Activated CD4-positive, alpha-beta T cell treated with anti-CD3 and anti-CD28 coated beads, Interleukin-2, amount 50 U/mL, for 16 hours (primary cell): ENCODE results near the gene MMS19.
A peak's percentile ranks its signal among the peaks of the same experiment; 100 is the strongest.
"Not testable (repeated sequence)": the region's sequence is repeated elsewhere in the genome, so short reads cannot be mapped to it uniquely, and the experiment has no call there.

Experiments
- DNase-seq: peaks from one replicate; pipeline ENCODE4 v3.0.0-alpha.2; 2020

MMS19 gene

DNA sequence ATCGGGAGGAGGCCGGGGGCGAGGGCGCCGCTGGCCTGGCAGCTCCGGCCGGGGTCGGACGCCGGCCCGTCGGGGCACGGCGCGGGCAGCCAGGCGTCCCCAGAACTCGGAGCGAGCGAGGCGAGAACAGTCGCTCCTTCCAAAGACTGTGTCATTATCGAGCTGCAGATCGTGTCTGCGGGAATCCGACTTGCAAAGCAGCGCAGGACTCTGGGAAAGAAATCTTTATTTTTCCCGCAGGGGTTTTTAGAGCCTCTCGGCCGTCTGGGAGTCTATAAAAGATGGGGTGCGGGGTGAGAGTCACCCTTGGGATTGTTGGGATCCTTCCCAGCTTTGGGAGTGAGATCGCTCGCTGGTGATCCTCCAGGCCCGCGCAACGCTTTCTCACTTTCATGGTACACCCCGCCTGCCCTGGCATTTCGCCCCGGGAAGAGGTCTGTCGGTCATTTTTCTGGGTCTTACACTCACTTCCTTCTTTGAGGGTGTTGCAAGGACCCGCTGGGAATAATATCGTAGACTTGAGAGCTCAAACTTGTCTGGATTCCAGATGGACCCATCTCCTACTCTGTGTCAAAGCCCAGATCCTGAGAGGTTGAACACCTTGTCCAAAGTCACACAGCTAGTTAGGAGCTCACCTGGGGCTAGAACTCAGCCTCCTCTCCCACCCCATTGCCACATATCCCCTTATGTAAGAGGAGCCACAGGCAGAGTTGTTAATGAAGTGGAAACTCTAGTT, 1.5 kb upstream of the MMS19 start:
- no peak for DNase-seq

- no peak for DNase-seq
These were observed 779 bp upstream of the MMS19 start, which contains the start of gene UBTD1 for GRCh38 chr10:97498841-97499560. UBTD1 (plus strand) TSS chr10:97498924; CDS start chr10:97499204, 280 bp downstream.

GRCh38 chr10:97497572-97498075, 598 bp downstream of the MMS19 start:
- DNase-seq, result peak; percentile 90

- DNase-seq, result peak; percentile 12
These were observed 3.2 kb downstream of the MMS19 start for GRCh38 chr10:97494863-97495506.

DNA sequence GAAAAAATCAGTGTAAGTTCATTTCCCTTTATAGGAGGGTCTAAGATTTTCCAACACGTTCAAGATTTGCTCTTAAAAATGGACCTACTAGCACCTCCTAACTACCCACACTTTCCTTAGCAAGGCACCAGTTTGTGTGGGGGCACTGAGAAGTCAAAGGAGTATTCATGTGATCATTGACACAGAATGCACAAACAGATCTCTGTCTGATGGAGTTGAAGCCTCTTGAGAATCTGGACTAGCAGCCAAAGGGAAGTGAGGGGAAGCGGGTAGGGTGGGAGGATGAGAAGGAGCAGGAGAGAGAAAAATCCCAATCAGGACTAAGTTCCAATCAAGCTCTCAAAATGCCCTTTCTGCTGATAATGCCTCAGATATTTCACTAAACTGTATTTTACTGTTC, 4.1 kb downstream of the MMS19 start:
- no peak for DNase-seq

DNA sequence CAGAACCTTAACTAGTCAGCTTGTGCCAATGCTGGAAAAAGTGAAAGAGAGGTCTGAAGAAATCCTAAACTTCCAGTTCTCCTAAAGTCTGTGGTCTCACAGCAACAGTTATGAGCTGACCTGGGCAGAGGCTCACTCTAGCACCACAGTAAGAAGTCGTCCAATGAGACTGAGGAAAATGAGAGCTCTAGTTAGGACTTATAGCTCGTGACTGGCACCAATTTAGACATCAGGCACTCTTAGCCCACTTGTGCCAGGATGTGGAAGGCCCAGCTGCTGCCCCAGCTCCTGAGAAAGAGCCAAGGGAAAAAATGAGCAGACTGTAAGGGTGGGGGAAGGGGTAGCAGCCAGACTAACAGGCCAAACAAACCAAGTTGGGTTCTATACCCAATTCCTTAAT, 7.6 kb downstream of the MMS19 start:
- peak; percentile 14 for DNase-seq

DNA sequence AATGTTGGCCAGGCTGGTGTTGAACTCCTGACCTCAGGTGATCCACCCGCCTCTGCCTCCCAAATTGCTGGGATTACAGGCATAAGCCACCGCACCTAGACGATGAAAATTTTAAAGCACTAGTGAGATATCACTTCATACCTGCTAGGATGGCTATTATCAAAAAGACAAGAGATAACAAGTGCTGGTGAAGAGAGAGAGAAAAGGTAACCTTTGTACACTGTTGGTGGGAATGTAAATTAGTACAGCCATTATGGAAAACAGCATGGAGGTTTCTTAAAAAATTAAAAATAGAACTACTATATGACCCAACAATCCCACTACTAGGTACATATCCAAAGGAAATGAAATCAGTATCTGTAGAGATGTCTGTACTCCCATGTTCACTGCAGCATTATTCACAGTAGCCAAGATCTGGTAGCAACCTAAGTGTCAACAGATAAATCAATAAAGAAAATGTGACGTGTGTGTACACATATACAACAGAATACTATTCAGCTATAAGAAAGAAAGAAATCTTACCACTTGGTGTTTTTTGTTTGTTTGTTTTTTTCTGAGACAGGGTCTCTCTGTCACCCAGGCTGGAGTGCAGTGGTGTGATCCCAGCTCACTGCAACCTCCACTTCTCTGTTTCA, 12.5 kb downstream of the MMS19 start:
- DNase-seq, result no peak

- DNase-seq, result no peak
These were observed 14.3 kb downstream of the MMS19 start for GRCh38 chr10:97483921-97484320.

DNA sequence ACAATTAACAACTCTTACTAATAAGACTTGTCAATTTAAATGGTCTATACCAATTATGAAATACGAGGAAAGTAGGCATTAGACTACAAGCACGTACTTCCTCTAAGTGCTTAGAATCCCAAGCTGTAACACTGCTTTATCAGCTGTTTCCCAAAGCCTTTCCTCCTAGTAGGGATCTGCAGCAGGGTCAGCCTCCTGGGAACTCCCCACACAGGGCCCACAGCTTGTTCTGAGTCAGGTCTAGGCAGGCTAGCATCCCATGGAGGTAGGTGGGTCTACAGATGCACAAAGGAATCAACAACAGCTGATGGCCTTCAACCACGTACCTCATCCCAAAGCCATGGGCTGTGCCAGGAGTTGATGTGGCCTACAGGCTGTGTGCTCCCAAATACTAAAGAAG, 14.7 kb downstream of the MMS19 start:
- no peak for DNase-seq

DNA sequence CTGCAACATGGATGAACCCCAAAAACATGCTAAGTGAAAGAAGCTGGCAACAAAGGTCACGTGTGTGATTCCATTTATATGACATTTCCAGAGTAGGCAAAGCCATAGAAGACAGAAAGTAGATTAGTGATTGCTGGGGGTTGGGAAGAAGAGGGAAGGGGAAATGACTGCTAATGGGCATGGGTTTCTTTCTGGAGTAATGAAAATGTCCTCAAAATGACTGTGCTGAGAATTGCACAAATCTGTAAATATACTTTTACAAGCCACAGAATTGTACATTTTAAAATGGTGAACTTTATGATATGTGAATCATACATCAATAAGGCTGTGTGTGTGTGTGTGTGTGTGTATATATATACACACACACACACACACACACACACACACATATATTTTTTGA, 15.8 kb downstream of the MMS19 start:
- DNase-seq, result no peak

- DNase-seq, result no peak
These were observed 17.2 kb downstream of the MMS19 start for GRCh38 chr10:97481071-97481470.

GRCh38 chr10:97479939-97480338, 18.3 kb downstream of the MMS19 start:
- DNase-seq, result no peak

DNA sequence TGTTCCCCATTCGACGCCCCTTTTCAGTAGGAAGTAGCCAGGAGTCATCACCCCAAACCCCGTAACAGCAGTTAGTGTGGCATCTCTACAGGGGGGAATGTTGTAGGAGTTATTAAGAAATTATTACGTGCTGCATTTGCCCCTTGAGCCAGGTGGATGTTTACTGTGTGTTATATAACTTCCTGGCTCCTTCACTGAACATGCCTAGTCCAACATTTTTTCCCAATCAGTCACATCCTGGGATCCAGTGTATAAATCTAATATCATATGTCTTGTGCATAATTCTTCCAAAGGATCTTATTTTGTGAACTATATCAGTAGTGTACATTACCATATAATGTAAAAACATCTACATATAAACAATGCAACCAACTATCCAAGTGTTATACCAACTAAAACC, 18.8 kb downstream of the MMS19 start:
- DNase-seq, result not testable (repeated sequence)

GRCh38 chr10:97475936-97476594, 22.2 kb downstream of the MMS19 start:
- DNase-seq, result no peak

DNA sequence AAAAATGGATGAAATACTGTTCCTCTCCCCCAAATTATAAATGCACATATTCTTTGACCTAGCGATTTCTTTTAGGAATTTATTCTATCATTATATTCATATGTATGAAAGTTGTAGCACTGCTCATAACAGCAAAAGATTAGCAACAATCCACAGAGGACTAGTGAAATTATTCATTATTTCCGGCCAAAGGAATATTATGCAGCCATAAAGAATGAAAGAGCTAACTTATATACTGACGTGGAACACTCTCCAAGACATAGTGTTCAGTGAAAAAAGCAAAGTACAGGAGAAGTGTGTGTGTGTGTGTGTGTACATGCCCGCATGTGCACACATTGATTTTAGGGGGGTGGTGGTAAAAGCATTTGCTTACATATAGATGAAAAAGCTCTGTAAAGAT, 23.3 kb downstream of the MMS19 start:
- DNase-seq, result no peak

DNA sequence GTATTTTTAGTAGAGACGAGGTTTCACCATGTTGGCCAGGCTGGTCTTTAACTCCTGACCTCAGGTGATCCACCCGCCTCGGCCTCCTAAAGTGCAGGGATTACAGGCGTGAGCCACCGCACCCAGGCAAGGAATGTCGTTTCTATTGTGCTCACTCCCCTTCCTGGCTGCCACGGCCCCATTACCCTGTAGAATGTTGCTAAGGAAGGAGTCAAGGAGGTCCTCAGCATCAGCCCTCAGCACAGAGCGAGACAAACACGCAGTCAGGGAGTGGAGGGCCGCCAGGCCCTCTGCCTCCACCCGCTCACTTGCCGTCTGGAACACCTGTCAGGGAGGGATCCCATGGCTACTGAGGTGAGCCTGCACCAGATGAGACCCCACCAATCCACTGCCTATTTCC, 29.4 kb downstream of the MMS19 start:
- DNase-seq, result not testable (repeated sequence)

DNA sequence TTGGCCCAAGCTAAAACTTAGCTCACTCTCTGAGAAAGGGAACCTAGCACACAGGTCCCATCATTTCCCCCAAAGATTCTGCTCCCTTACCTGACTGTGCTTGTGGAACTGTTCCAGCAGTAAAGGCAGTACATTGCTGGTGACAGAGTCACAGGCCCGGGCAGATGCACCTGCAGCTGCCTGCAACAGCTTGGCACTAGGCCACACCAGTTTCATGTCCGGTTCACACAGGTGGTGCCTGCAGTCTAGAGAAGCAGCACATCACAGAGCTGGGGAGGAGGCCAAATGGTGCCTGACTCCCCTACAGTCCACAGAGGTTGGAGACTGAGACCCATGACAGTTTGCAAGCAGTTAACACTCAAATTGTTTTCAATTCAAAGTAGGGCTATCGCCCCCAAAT, 30.1 kb downstream of the MMS19 start:
- DNase-seq, result no peak

GRCh38 chr10:97466755-97467154, 31.5 kb downstream of the MMS19 start:
- DNase-seq, result no peak

- no peak for DNase-seq
These were observed 32.2 kb downstream of the MMS19 start for GRCh38 chr10:97465982-97466381.

- DNase-seq, result no peak
These were observed 34.0 kb downstream of the MMS19 start for GRCh38 chr10:97464226-97464625.

GRCh38 chr10:97463363-97464132, 34.7 kb downstream of the MMS19 start:
- DNase-seq, result peak; percentile 48

DNA sequence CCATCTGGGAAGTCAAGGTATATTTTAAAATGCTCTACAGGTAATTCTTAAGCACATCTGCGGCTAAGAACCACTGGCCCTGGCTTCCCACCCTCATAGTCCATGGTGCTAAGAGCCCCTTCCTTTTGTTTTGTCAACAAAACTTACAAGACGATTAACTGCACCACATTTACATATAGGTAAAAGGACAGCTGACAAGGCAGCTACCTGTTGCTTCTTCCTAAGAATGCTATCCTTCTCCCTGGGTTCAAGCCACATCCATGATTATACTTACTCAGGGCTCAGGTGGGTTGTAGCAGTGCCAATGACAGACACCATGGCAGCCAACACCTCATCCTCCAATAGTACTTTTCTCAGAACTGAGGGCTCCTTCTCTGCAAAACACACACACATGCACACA, 35.9 kb downstream of the MMS19 start:
- DNase-seq, result no peak
